ENCODE data around the gene CDK16.

- TF ChIP-seq USF2 (IDR thresholded peaks at IDR 0.05; ENCODE audit: borderline replicate concordance, low read depth, low read length) = no peak
- no peak for TF ChIP-seq RCOR1 (IDR thresholded peaks at IDR 0.05; ENCODE audit: low read length)
- TF ChIP-seq YY1 (IDR thresholded peaks at IDR 0.05; ENCODE audit: low read depth) = no peak
- TF ChIP-seq TAF1 (IDR thresholded peaks at IDR 0.05; ENCODE audit: borderline replicate concordance, low read depth, low read length) = no peak
- TF ChIP-seq POLR2AphosphoS5 (IDR thresholded peaks at IDR 0.05; ENCODE audit: low read depth, low read length) = no peak
- no peak for TF ChIP-seq EZH2phosphoT487 (IDR thresholded peaks at IDR 0.05; ENCODE audit: borderline replicate concordance, low read depth)
- no peak for TF ChIP-seq MAX (IDR thresholded peaks at IDR 0.05; ENCODE audit: low read depth)
- TF ChIP-seq FOSL2 (IDR thresholded peaks at IDR 0.05; ENCODE audit: borderline replicate concordance, low read depth) = no peak
- no peak for TF ChIP-seq CTCF (IDR thresholded peaks at IDR 0.05)
- TF ChIP-seq REST (IDR thresholded peaks at IDR 0.05; ENCODE audit: low read depth, low read length) = no peak
- TF ChIP-seq ELF1 (IDR thresholded peaks at IDR 0.05) = no peak
Measured at GRCh38 chrX:47208108-47208507, 10.4 kb upstream of the CDK16 start.

Data from SK-N-SH (cell line).